IMR-90 (cell line): ENCODE data around the gene HACE1. TPM values are rescaled to one million over a fixed set of nuclear protein-coding genes. Genes with fewer than 3 reads are reported as not detected.

Source experiments
- ATAC-seq: fragments of 200-7000 bp; cut with Tn5 transposase; 2 replicates; pipeline ENCODE4 v1.9.1; 2020; ENCODE audit warnings: low read depth, mild to moderate bottlenecking, moderate library complexity
- BruUV-seq: library from RNA; stranded (reverse); fragments of 400-500 nt; replicated peaks from 2 replicates; lab custom pipeline; 2021; lab: Mats Ljungman, UMichigan
- CTCF ChIA-PET: fragments of 300-600 bp; formaldehyde crosslinking; extraction: SDS; loops from one replicate; lab custom pipeline; 2021; ENCODE audit warnings: antibody characterized with exemption; lab: Yijun Ruan, JAX
- POLR2A ChIA-PET: fragments of 300-600 bp; sonication (Branson Sonifier 250); formaldehyde crosslinking; loops from one replicate; lab custom pipeline; 2022; ENCODE audit warnings: antibody characterized with exemption; ENCODE audit not compliant: unreplicated experiment; lab: Charles Lee
- DNase-seq: peaks from one replicate; pipeline ENCODE4 v3.0.0; 2013
- H2AFZ ChIP-seq: replicated peaks from 2 replicates; pipeline ENCODE3; 2013; ENCODE audit warnings: low read length, mild to moderate bottlenecking; ENCODE audit not compliant: poor library complexity
- H2AK5ac ChIP-seq: 2 replicates; pipeline ENCODE4 v1.6.1; 2013; ENCODE audit warnings: low read depth, low read length, inconsistent platforms
- H2AK9ac ChIP-seq: replicated peaks from 2 replicates; pipeline ENCODE3; 2013; ENCODE audit warnings: mild to moderate bottlenecking, low read depth, low read length, moderate library complexity; ENCODE audit not compliant: poor library complexity
- H2BK120ac ChIP-seq: 2 replicates; pipeline ENCODE4 v1.6.1; 2013; ENCODE audit warnings: low read depth, low read length, inconsistent platforms
- H2BK15ac ChIP-seq: 3 replicates; pipeline ENCODE4 v1.6.1; 2013; ENCODE audit warnings: low read depth, low read length, inconsistent platforms
- H2BK20ac ChIP-seq: 2 replicates; pipeline ENCODE4 v1.6.1; 2013; ENCODE audit warnings: low read depth, mild to moderate bottlenecking, inconsistent platforms, low read length, moderate library complexity
- H2BK5ac ChIP-seq: 2 replicates; pipeline ENCODE4 v1.6.1; 2013; ENCODE audit warnings: mild to moderate bottlenecking, low read depth, low read length, inconsistent platforms; ENCODE audit not compliant: poor library complexity, severe bottlenecking
- H3K14ac ChIP-seq: replicated peaks from 2 replicates; pipeline ENCODE4 v1.6.1; 2013; ENCODE audit warnings: low read depth, low read length, inconsistent platforms
- H3K18ac ChIP-seq: 2 replicates; pipeline ENCODE4 v1.6.1; 2013; ENCODE audit warnings: low read depth, low read length, control low read depth
- H3K23ac ChIP-seq: 2 replicates; pipeline ENCODE4 v1.6.1; 2013; ENCODE audit warnings: low read depth, low read length, inconsistent platforms
- H3K27ac ChIP-seq: 2 replicates; pipeline ENCODE4 v1.5.1; 2013; ENCODE audit warnings: mild to moderate bottlenecking, control low read depth, low read length; ENCODE audit not compliant: insufficient read depth
- H3K27me3 ChIP-seq: 2 replicates; pipeline ENCODE4 v1.6.1; 2013; ENCODE audit warnings: low read length; ENCODE audit not compliant: control insufficient read depth, insufficient read depth
- H3K36me3 ChIP-seq: 2 replicates; pipeline ENCODE4 v1.6.1; 2013; ENCODE audit warnings: low read length, mixed read lengths; ENCODE audit not compliant: control insufficient read depth, insufficient read depth
- H3K4ac ChIP-seq: 2 replicates; pipeline ENCODE4 v1.6.1; 2013; ENCODE audit warnings: low read depth, low read length, inconsistent platforms
- H3K4me1 ChIP-seq: 2 replicates; pipeline ENCODE4 v1.6.1; 2013; ENCODE audit warnings: low read length, mixed read lengths; ENCODE audit not compliant: control insufficient read depth, insufficient read depth
- H3K4me2 ChIP-seq: 2 replicates; pipeline ENCODE4 v1.6.1; 2013; ENCODE audit warnings: low read depth, mild to moderate bottlenecking, control low read depth, low read length, moderate library complexity
- H3K4me3 ChIP-seq: 2 replicates; pipeline ENCODE4 v1.5.1; 2013; ENCODE audit warnings: low read depth, mild to moderate bottlenecking, control low read depth, low read length, moderate library complexity; ENCODE audit not compliant: insufficient read depth
- H3K56ac ChIP-seq: 2 replicates; pipeline ENCODE4 v1.6.1; 2013; ENCODE audit warnings: low read length, inconsistent platforms; ENCODE audit not compliant: insufficient read depth; ENCODE audit errors: extremely low read depth
- H3K79me1 ChIP-seq, 2 experiments: 2 replicates each; pipeline ENCODE4 v1.6.1; 2013; ENCODE audit warnings: low read length in 2 of 2, inconsistent platforms in 1 of 2, low read depth in 1 of 2
- H3K9ac ChIP-seq: 2 replicates; pipeline ENCODE4 v1.6.1; 2013; ENCODE audit warnings: low read depth, low read length, control low read depth
- H3K9me1 ChIP-seq: 2 replicates; pipeline ENCODE4 v1.6.1; 2013; ENCODE audit warnings: low read length, inconsistent platforms; ENCODE audit not compliant: insufficient read depth
- H3K9me3 ChIP-seq: 2 replicates; pipeline ENCODE4 v1.6.1; 2013; ENCODE audit warnings: low read length; ENCODE audit not compliant: control insufficient read depth, insufficient read depth
- H4K20me1 ChIP-seq: 2 replicates; pipeline ENCODE4 v1.6.1; 2013; ENCODE audit warnings: low read length, inconsistent platforms; ENCODE audit not compliant: insufficient read depth
- H4K5ac ChIP-seq: 2 replicates; pipeline ENCODE4 v1.6.1; 2013; ENCODE audit warnings: mild to moderate bottlenecking, low read depth, low read length, control low read depth
- H4K8ac ChIP-seq, 2 experiments: 2 replicates each; pipeline ENCODE4 v1.6.1; 2013; ENCODE audit warnings: low read depth in 2 of 2, low read length in 2 of 2, control low read depth in 1 of 2, inconsistent platforms in 1 of 2
- H4K91ac ChIP-seq: 2 replicates; pipeline ENCODE4 v1.6.1; 2013; ENCODE audit warnings: low read depth, low read length, inconsistent platforms; ENCODE audit not compliant: insufficient read depth
- BHLHE40 ChIP-seq: fragments of 150-350 bp; IDR thresholded peaks from 2 replicates; pipeline ENCODE4 v1.6.1; 2016; ENCODE audit warnings: mild to moderate bottlenecking, low read depth, low read length
- CEBPB ChIP-seq: IDR thresholded peaks from 2 replicates; pipeline ENCODE4 v1.6.1; 2012; ENCODE audit warnings: low read depth, low read length, improper control_type of control experiment
- CHD1 ChIP-seq: IDR thresholded peaks from 2 replicates; pipeline ENCODE4 v1.6.1; 2012; ENCODE audit warnings: low read depth, low read length, improper control_type of control experiment
- FOS ChIP-seq: fragments of 150-350 bp; IDR thresholded peaks from 2 replicates; pipeline ENCODE4 v1.6.1; 2016; ENCODE audit warnings: low read depth, low read length
- MAFK ChIP-seq: IDR thresholded peaks from 2 replicates; pipeline ENCODE4 v1.6.1; 2012; ENCODE audit warnings: low read depth, low read length, improper control_type of control experiment
- MAZ ChIP-seq: IDR thresholded peaks from 2 replicates; pipeline ENCODE4 v1.6.1; 2012; ENCODE audit warnings: low read depth, mild to moderate bottlenecking, low read length, improper control_type of control experiment, moderate library complexity, borderline replicate concordance
- MXI1 ChIP-seq: IDR thresholded peaks from 2 replicates; pipeline ENCODE4 v1.6.1; 2012; ENCODE audit warnings: low read depth, mild to moderate bottlenecking, low read length, moderate library complexity, borderline replicate concordance
- NFE2L2 ChIP-seq: fragments of 150-350 bp; IDR thresholded peaks from 2 replicates; pipeline ENCODE4 v1.6.1; 2016; ENCODE audit warnings: low read depth, mild to moderate bottlenecking, low read length
- POLR2A ChIP-seq: IDR thresholded peaks from 2 replicates; pipeline ENCODE4 v1.6.1; 2012; ENCODE audit warnings: mild to moderate bottlenecking, low read depth, low read length
- RAD21 ChIP-seq: IDR thresholded peaks from 2 replicates; pipeline ENCODE4 v1.6.1; 2012; ENCODE audit warnings: low read length, improper control_type of control experiment
- RCOR1 ChIP-seq: IDR thresholded peaks from 2 replicates; pipeline ENCODE4 v1.6.1; 2012; ENCODE audit warnings: mild to moderate bottlenecking, low read length, improper control_type of control experiment; ENCODE audit not compliant: insufficient replicate concordance
- SMC3 ChIP-seq: fragments of 150-350 bp; IDR thresholded peaks from 2 replicates; pipeline ENCODE4 v1.6.1; 2016; ENCODE audit warnings: low read depth, mild to moderate bottlenecking, antibody characterized with exemption, low read length, moderate library complexity
- WGBS, 2 experiments: methylation state at CpG; one replicate each; pipeline versions ENCODE4 v1.1.5 to v1.1.7; 2013; ENCODE audit warnings: missing lambda C conversion rate in 2 of 2; ENCODE audit not compliant: insufficient read length in 1 of 2; ENCODE audit errors: extremely low coverage in 2 of 2; 5-methylcytosine and 5-hydroxymethylcytosine counted together
- dilution Hi-C: fragments of 300-500 bp; cut with HindIII; formaldehyde crosslinking; loops from one replicate; pipeline ENCODE4 v1.14.3; 2018; ENCODE audit warnings: low sequenced_read_pairs; ENCODE audit not compliant: unreplicated experiment
- in situ Hi-C: fragments of 300-500 bp; cut with MboI; formaldehyde crosslinking; loops from 3 replicates; pipeline ENCODE4 v1.14.3; 2019; ENCODE audit warnings: low sequenced_read_pairs, inconsistent platforms, mixed read lengths
- intact Hi-C: fragments of 100-400 bp; cut with micrococcal nuclease; formaldehyde crosslinking; loops from 2 replicates; pipeline ENCODE4 v1.10.0; 2022
- polyA plus RNA-seq, 3 experiments: library from polyadenylated mRNA; depleted of rRNA; stranded (reverse); fragments of >200 nt; gene quantifications; 2 replicates each; pipeline ENCODE4 v1.2.3, GENCODE V29; 2012; ENCODE audit warnings: low replicate concordance in 1 of 3
- total RNA-seq: library from RNA; depleted of rRNA; stranded (reverse); fragments of >200 nt; gene quantifications from 2 replicates; pipeline ENCODE4 v1.2.3, GENCODE V29; 2012
- TF ChIP-seq, protein P1 (sequence below): conservative IDR thresholded peaks from 2 replicates; pipeline ENCODE4 v1.5.1; 2012; ENCODE audit warnings: mild to moderate bottlenecking, low read depth, low read length, improper control_type of control experiment
- TF ChIP-seq, protein P2 (sequence below): fragments of 150-350 bp; IDR thresholded peaks from 2 replicates; pipeline ENCODE4 v1.6.1; 2016; ENCODE audit warnings: low read depth, mild to moderate bottlenecking, low read length, moderate library complexity, borderline replicate concordance
- TF ChIP-seq, protein P3 (sequence below): fragments of 150-350 bp; IDR thresholded peaks from 2 replicates; pipeline ENCODE4 v1.6.1; 2017; ENCODE audit warnings: mild to moderate bottlenecking, antibody characterized with exemption, low read length, low read depth

The HACE1 gene
- total and polyA plus RNA-seq, 2 of the 4 experiments (the other 2 are of a cell fraction) = 5.4 to 10.8 TPM

DNA sequence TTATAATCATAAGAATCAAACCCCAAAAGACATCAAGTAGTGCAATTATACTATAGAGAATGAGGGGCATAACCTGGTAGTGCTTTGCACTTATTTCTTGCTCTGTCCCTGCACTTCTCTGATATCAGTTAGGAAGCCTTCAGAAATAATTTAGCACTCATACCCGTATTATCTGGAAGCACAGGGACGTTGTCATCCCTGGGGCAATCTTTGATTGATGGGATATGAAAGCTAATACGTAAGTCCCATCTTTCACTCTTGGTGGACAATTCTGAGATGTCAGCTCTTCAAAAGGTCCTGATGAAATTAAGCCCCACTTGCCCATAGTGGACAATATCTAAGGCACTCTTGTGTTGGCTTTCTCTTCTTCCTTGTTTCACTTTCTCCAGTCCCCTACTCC lies 144.9 kb downstream of the HACE1 start:
- Histone ChIP-seq H2BK120ac (no peak overlapping the region), H3K23ac (no peak overlapping the region), H2AK5ac (no peak overlapping the region), H2BK15ac (no peak overlapping the region), H4K8ac (no peak overlapping the region), H3K14ac (no peak overlapping the region), H3K4me2 (no peak overlapping the region), H2AFZ (no peak overlapping the region), H3K4me3 (no peak overlapping the region), H4K20me1 (no peaks in the 10 kb centered on the region), H3K9me1 (no peaks in the 10 kb centered on the region), H3K9ac (no peak overlapping the region), H3K4ac (no peak overlapping the region), H4K91ac (no peak overlapping the region), H3K9me3 (no peaks in the 10 kb centered on the region), H3K79me1 (no peaks in the 10 kb centered on the region), H3K56ac (no peak overlapping the region), H3K27me3 (no peaks in the 10 kb centered on the region), H3K36me3 (no peaks in the 10 kb centered on the region), H2BK5ac (no peak overlapping the region), H3K18ac (no peak overlapping the region), H2AK9ac (no peak overlapping the region), H4K5ac (no peak overlapping the region), H3K27ac (no peak overlapping the region), H3K4me1 (no peaks in the 10 kb centered on the region), H2BK20ac (no peak overlapping the region)
- no CpG with 5 or more reads among the region's 3 CpGs for WGBS, 2 experiments
- dilution Hi-C loops (no loop called here), in situ Hi-C loops (no loop called here), intact Hi-C loops (no loop called here)
- ATAC-seq = no peak
- TF ChIP-seq MXI1 = no peak
- TF ChIP-seq, protein P1, sequence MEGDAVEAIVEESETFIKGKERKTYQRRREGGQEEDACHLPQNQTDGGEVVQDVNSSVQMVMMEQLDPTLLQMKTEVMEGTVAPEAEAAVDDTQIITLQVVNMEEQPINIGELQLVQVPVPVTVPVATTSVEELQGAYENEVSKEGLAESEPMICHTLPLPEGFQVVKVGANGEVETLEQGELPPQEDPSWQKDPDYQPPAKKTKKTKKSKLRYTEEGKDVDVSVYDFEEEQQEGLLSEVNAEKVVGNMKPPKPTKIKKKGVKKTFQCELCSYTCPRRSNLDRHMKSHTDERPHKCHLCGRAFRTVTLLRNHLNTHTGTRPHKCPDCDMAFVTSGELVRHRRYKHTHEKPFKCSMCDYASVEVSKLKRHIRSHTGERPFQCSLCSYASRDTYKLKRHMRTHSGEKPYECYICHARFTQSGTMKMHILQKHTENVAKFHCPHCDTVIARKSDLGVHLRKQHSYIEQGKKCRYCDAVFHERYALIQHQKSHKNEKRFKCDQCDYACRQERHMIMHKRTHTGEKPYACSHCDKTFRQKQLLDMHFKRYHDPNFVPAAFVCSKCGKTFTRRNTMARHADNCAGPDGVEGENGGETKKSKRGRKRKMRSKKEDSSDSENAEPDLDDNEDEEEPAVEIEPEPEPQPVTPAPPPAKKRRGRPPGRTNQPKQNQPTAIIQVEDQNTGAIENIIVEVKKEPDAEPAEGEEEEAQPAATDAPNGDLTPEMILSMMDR = no peak
- TF ChIP-seq, protein P2, sequence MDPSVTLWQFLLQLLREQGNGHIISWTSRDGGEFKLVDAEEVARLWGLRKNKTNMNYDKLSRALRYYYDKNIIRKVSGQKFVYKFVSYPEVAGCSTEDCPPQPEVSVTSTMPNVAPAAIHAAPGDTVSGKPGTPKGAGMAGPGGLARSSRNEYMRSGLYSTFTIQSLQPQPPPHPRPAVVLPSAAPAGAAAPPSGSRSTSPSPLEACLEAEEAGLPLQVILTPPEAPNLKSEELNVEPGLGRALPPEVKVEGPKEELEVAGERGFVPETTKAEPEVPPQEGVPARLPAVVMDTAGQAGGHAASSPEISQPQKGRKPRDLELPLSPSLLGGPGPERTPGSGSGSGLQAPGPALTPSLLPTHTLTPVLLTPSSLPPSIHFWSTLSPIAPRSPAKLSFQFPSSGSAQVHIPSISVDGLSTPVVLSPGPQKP = no peak
- TF ChIP-seq POLR2A = no peak
- TF ChIP-seq NFE2L2 = no peak
- TF ChIP-seq BHLHE40 = no peak
- no peak for TF ChIP-seq CHD1
- TF ChIP-seq CEBPB = no peak
- no peak for TF ChIP-seq MAZ
- no peak for TF ChIP-seq SMC3
- TF ChIP-seq RAD21 = no peak
- TF ChIP-seq FOS = no peak
- no peak for TF ChIP-seq MAFK
- TF ChIP-seq RCOR1 = no peak
- TF ChIP-seq, protein P3, sequence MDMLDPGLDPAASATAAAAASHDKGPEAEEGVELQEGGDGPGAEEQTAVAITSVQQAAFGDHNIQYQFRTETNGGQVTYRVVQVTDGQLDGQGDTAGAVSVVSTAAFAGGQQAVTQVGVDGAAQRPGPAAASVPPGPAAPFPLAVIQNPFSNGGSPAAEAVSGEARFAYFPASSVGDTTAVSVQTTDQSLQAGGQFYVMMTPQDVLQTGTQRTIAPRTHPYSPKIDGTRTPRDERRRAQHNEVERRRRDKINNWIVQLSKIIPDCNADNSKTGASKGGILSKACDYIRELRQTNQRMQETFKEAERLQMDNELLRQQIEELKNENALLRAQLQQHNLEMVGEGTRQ = no peak
- DNase-seq = no peak
- no TSS peak for BruUV-seq
- ChIA-PET CTCF (no interaction called here), POLR2A (no interaction called here)
